WTC11 (cell line): Measurements from ENCODE around the gene ZDHHC6. TPM values are rescaled to one million over a fixed set of nuclear protein-coding genes. Genes with fewer than 3 reads are reported as not detected.

Experiments
- ATAC-seq: fragments of 200-7000 bp; cut with Tn5 transposase; 2 replicates; pipeline ENCODE4 v1.10.0; 2021; ENCODE audit warnings: mild to moderate bottlenecking, moderate library complexity
- CTCF ChIA-PET: fragments of 300-600 bp; sonication (Branson Sonifier 250); formaldehyde crosslinking; loops from one replicate; lab custom pipeline; 2021; ENCODE audit warnings: antibody characterized with exemption; lab: Charles Lee
- POLR2A ChIA-PET: fragments of 350-600 bp; sonication (Branson Sonifier 250); formaldehyde crosslinking; loops from one replicate; lab custom pipeline; 2021; ENCODE audit warnings: antibody characterized with exemption; lab: Charles Lee
- DNase-seq: peaks from one replicate; pipeline ENCODE4 v3.0.0; 2021; ENCODE audit warnings: low spot score
- H3K27ac Mint-ChIP-seq: 2 replicates; pipeline ENCODE4 v1.8.0; 2021; ENCODE audit warnings: mixed read lengths
- H3K27me3 Mint-ChIP-seq: 2 replicates; pipeline ENCODE4 v1.8.0; 2021; ENCODE audit warnings: low read depth, mild to moderate bottlenecking, moderate library complexity, mixed read lengths
- H3K36me3 Mint-ChIP-seq: 2 replicates; pipeline ENCODE4 v1.8.0; 2021; ENCODE audit warnings: mixed read lengths
- H3K4me1 Mint-ChIP-seq: 2 replicates; pipeline ENCODE4 v1.8.0; 2022; ENCODE audit warnings: mixed read lengths
- H3K4me3 Mint-ChIP-seq: 2 replicates; pipeline ENCODE4 v1.8.0; 2021; ENCODE audit warnings: mild to moderate bottlenecking, moderate library complexity, mixed read lengths
- H3K9me3 Mint-ChIP-seq: 2 replicates; pipeline ENCODE4 v1.8.0; 2021; ENCODE audit warnings: mixed read lengths
- ELF4 ChIP-seq: sonication (generic); formaldehyde crosslinking; IDR thresholded peaks from 2 replicates; pipeline ENCODE4 v1.8.1; 2022; ENCODE audit warnings: low read depth, mild to moderate bottlenecking, moderate library complexity, missing genetic modification reagents
- ESRRA ChIP-seq: sonication (generic); formaldehyde crosslinking; IDR thresholded peaks from 2 replicates; pipeline ENCODE4 v1.8.1; 2022; ENCODE audit warnings: mild to moderate bottlenecking, missing genetic modification reagents, borderline replicate concordance
- FOXP1 ChIP-seq: sonication (generic); formaldehyde crosslinking; IDR thresholded peaks from 2 replicates; pipeline ENCODE4 v1.8.0; 2022; ENCODE audit warnings: missing genetic modification reagents, mild to moderate bottlenecking, moderate library complexity, borderline replicate concordance
- GRHL2 ChIP-seq: fragments of 250-450 bp; sonication (Bioruptor Pico); IDR thresholded peaks from 2 replicates; pipeline ENCODE4 v1.8.0; 2022; ENCODE audit warnings: mild to moderate bottlenecking, moderate library complexity; ENCODE audit not compliant: insufficient replicate concordance, severe bottlenecking
- HMGA2 ChIP-seq: fragments of 250-450 bp; sonication (Bioruptor Pico); IDR thresholded peaks from 2 replicates; pipeline ENCODE4 v1.4.0; 2021; ENCODE audit warnings: mild to moderate bottlenecking, moderate library complexity
- JUN ChIP-seq: sonication (generic); formaldehyde crosslinking; IDR thresholded peaks from 2 replicates; pipeline ENCODE4 v1.8.0; 2023; ENCODE audit warnings: mild to moderate bottlenecking, missing genetic modification reagents
- KAT7 ChIP-seq: sonication (generic); formaldehyde crosslinking; IDR thresholded peaks from 2 replicates; pipeline ENCODE4 v1.8.1; 2023; ENCODE audit warnings: missing genetic modification reagents, mild to moderate bottlenecking, borderline replicate concordance
- NFYB ChIP-seq: sonication (generic); formaldehyde crosslinking; conservative IDR thresholded peaks from 2 replicates; pipeline ENCODE4 v1.8.0; 2022; ENCODE audit warnings: low read depth, missing genetic modification reagents
- RORB ChIP-seq: fragments of 250-450 bp; sonication (Bioruptor Pico); IDR thresholded peaks from 2 replicates; pipeline ENCODE4 v1.9.0; 2021; ENCODE audit warnings: mild to moderate bottlenecking
- SOX15 ChIP-seq: fragments of 250-450 bp; sonication (Bioruptor Pico); IDR thresholded peaks from 2 replicates; pipeline ENCODE4 v1.9.0; 2021; ENCODE audit warnings: mild to moderate bottlenecking
- TEAD1 ChIP-seq: sonication (generic); formaldehyde crosslinking; IDR thresholded peaks from 2 replicates; pipeline ENCODE4 v1.8.0; 2022; ENCODE audit warnings: mild to moderate bottlenecking, missing genetic modification reagents
- ZNF121 ChIP-seq: sonication (generic); formaldehyde crosslinking; IDR thresholded peaks from 2 replicates; pipeline ENCODE4 v1.8.0; 2023; ENCODE audit warnings: missing genetic modification reagents
- ZNF232 ChIP-seq: sonication (generic); formaldehyde crosslinking; IDR thresholded peaks from 2 replicates; pipeline ENCODE4 v1.8.0; 2022; ENCODE audit warnings: mild to moderate bottlenecking, missing genetic modification reagents
- ZNF263 ChIP-seq: sonication (generic); formaldehyde crosslinking; IDR thresholded peaks from 2 replicates; pipeline ENCODE4 v1.8.1; 2022; ENCODE audit warnings: low read depth, mild to moderate bottlenecking, moderate library complexity, missing genetic modification reagents
- total RNA-seq: library from RNA; stranded (reverse); gene quantifications from 3 replicates; pipeline ENCODE4 v1.2.3, GENCODE V29; 2021
- TF ChIP-seq, protein P1 (sequence below): fragments of 250-450 bp; sonication (Bioruptor Pico); IDR thresholded peaks from 2 replicates; pipeline ENCODE4 v1.9.0; 2021; ENCODE audit warnings: mild to moderate bottlenecking
- TF ChIP-seq, protein P2 (sequence below): fragments of 250-450 bp; sonication (Bioruptor Pico); IDR thresholded peaks from 2 replicates; pipeline ENCODE4 v1.9.0; 2021; ENCODE audit warnings: mild to moderate bottlenecking
- TF ChIP-seq, protein P3 (sequence below): sonication (generic); formaldehyde crosslinking; IDR thresholded peaks from 2 replicates; pipeline ENCODE4 v1.8.0; 2022; ENCODE audit warnings: missing genetic modification reagents
- TF ChIP-seq, protein P4 (sequence below): fragments of 250-450 bp; sonication (Bioruptor Pico); conservative IDR thresholded peaks from 2 replicates; pipeline ENCODE4 v1.9.0; 2021; ENCODE audit warnings: mild to moderate bottlenecking
- TF ChIP-seq, protein P5 (sequence below): sonication (generic); formaldehyde crosslinking; IDR thresholded peaks from 2 replicates; pipeline ENCODE4 v1.8.1; 2022; ENCODE audit warnings: mild to moderate bottlenecking, moderate library complexity, missing genetic modification reagents
- TF ChIP-seq, protein P6 (sequence below): fragments of 200-600 bp; IDR thresholded peaks from 2 replicates; pipeline ENCODE4 v1.8.0; 2022; ENCODE audit warnings: antibody characterized with exemption

Gene ZDHHC6
- total RNA-seq, 1 experiment from 2014 or later = 22.1 TPM

DNA sequence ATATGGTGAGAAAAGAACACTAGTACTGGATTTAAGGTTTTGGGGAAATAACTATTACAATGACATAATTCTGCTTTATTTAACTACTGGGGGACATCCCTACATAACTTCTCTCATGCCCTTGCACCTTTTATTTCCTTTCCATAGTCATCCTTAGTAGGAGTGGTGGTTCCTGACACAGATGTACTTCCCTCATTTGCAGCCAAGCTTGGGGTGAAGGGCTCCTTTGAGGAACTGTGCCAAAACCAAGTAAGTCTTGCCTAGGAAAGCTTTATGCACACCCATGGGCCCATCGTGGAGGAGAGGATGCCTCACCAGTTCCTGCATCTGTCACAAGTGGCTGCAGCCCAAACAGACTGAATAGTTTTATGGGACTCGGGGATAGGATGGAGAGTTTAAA, 20.6 kb downstream of the ZDHHC6 start:
- Mint-ChIP-seq H3K27me3 (no peaks in the 10 kb centered on the region), H3K27ac (no peak overlapping the region), H3K4me1 (no peaks in the 10 kb centered on the region), H3K4me3 (no peak overlapping the region)
- ATAC-seq = no peak
- CTCF ChIA-PET = interaction anchor here (0.7 to 1.6 kb wide), 2 partner anchors 9 to 25 kb away, joined by 4 to 8 read pairs; no protein-coding TSS in a partner anchor
- TF ChIP-seq, protein P1, sequence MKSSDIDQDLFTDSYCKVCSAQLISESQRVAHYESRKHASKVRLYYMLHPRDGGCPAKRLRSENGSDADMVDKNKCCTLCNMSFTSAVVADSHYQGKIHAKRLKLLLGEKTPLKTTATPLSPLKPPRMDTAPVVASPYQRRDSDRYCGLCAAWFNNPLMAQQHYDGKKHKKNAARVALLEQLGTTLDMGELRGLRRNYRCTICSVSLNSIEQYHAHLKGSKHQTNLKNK (CRISPR knock-in tag) = no peak
- TF ChIP-seq KAT7 (CRISPR knock-in tag) (no peak), HMGA2 (CRISPR knock-in tag) (no peak), ELF4 (no peak), SOX15 (CRISPR knock-in tag) (no peak), ZNF263 (CRISPR knock-in tag) (no peak), FOXP1 (CRISPR knock-in tag) (no peak)
- TF ChIP-seq, protein P2, sequence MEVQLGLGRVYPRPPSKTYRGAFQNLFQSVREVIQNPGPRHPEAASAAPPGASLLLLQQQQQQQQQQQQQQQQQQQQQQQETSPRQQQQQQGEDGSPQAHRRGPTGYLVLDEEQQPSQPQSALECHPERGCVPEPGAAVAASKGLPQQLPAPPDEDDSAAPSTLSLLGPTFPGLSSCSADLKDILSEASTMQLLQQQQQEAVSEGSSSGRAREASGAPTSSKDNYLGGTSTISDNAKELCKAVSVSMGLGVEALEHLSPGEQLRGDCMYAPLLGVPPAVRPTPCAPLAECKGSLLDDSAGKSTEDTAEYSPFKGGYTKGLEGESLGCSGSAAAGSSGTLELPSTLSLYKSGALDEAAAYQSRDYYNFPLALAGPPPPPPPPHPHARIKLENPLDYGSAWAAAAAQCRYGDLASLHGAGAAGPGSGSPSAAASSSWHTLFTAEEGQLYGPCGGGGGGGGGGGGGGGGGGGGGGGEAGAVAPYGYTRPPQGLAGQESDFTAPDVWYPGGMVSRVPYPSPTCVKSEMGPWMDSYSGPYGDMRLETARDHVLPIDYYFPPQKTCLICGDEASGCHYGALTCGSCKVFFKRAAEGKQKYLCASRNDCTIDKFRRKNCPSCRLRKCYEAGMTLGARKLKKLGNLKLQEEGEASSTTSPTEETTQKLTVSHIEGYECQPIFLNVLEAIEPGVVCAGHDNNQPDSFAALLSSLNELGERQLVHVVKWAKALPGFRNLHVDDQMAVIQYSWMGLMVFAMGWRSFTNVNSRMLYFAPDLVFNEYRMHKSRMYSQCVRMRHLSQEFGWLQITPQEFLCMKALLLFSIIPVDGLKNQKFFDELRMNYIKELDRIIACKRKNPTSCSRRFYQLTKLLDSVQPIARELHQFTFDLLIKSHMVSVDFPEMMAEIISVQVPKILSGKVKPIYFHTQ = no peak
- TF ChIP-seq, all 79 proteins: peak for 0
- Mint-ChIP-seq H3K36me3 (peaks cover 4% of the 10 kb centered on the region; the same call in 1 of the 2 replicates), H3K9me3 (no peaks in the 10 kb centered on the region)
- no peak for DNase-seq
- POLR2A ChIA-PET = no interaction called here

DNA sequence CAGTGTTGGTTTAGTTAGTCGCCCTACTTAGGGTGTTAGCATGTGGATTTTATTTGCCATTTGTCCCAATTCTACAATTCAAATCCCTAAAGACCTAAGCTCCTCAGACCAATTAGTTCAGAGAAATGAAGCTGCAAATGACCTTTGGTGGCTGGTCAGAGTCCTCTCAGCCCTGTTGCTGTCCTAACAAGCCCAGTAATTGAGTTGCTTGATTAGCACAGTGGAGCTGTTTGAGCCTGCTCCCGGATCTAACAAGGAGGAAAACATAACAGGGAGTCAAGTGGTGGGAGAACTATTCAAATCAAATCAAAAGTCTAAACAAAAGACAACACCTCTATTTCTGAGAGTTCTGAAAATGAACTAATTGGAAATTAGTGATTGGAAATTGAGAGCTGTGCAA, 22.1 kb downstream of the ZDHHC6 start:
- ATAC-seq (no peak), DNase-seq (no peak)
- H3K4me3 Mint-ChIP-seq = no peak overlapping the region
- H3K4me1 Mint-ChIP-seq = no peaks in the 10 kb centered on the region
- H3K27ac Mint-ChIP-seq = no peak overlapping the region
- no peaks in the 10 kb centered on the region for H3K36me3 Mint-ChIP-seq
- no peaks in the 10 kb centered on the region for H3K27me3 Mint-ChIP-seq
- TF ChIP-seq ZNF232 (no peak), NFYB (no peak), RORB (CRISPR knock-in tag) (no peak), GRHL2 (CRISPR knock-in tag) (no peak), HMGA2 (CRISPR knock-in tag) (no peak), ZNF121 (CRISPR knock-in tag) (no peak), ESRRA (CRISPR knock-in tag) (no peak), TEAD1 (CRISPR knock-in tag) (no peak), JUN (no peak)
- TF ChIP-seq, protein P3, sequence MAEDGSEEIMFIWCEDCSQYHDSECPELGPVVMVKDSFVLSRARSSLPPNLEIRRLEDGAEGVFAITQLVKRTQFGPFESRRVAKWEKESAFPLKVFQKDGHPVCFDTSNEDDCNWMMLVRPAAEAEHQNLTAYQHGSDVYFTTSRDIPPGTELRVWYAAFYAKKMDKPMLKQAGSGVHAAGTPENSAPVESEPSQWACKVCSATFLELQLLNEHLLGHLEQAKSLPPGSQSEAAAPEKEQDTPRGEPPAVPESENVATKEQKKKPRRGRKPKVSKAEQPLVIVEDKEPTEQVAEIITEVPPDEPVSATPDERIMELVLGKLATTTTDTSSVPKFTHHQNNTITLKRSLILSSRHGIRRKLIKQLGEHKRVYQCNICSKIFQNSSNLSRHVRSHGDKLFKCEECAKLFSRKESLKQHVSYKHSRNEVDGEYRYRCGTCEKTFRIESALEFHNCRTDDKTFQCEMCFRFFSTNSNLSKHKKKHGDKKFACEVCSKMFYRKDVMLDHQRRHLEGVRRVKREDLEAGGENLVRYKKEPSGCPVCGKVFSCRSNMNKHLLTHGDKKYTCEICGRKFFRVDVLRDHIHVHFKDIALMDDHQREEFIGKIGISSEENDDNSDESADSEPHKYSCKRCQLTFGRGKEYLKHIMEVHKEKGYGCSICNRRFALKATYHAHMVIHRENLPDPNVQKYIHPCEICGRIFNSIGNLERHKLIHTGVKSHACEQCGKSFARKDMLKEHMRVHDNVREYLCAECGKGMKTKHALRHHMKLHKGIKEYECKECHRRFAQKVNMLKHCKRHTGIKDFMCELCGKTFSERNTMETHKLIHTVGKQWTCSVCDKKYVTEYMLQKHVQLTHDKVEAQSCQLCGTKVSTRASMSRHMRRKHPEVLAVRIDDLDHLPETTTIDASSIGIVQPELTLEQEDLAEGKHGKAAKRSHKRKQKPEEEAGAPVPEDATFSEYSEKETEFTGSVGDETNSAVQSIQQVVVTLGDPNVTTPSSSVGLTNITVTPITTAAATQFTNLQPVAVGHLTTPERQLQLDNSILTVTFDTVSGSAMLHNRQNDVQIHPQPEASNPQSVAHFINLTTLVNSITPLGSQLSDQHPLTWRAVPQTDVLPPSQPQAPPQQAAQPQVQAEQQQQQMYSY = no peak
- TF ChIP-seq, protein P4, sequence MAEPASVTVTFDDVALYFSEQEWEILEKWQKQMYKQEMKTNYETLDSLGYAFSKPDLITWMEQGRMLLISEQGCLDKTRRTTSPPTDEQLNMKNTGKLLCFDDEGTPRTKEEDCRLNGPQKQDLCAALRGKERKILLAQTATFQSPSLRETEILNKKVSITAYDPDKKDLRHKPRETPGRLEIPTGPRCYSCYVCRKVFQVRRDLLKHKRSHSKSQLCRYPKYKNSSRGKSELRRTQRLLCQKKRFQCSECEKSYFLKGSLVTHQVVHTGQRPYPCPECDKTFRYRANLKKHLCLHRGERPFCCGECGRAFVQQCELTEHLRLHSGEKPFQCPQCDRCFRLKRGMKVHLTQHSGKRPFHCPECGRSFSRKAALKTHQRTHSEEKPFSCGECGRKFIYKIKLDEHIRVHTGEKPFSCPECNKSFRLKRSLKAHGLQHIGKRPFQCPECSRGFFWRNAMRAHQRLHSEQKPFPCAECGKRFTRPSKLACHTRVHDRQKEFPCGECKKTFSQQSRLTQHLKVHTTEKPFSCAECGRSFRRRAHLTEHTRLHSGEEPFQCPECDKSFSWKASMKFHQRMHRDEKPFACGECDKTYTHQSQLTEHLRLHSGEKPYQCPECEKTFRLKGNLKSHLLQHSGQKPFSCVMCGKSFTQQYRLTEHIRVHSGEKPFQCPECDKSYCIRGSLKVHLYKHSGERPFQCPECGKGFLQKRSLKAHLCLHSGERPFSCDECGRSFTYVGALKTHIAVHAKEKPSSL = no peak
- TF ChIP-seq, protein P5, sequence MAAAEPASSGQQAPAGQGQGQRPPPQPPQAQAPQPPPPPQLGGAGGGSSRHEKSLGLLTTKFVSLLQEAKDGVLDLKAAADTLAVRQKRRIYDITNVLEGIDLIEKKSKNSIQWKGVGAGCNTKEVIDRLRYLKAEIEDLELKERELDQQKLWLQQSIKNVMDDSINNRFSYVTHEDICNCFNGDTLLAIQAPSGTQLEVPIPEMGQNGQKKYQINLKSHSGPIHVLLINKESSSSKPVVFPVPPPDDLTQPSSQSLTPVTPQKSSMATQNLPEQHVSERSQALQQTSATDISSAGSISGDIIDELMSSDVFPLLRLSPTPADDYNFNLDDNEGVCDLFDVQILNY (CRISPR knock-in tag) = no peak
- TF ChIP-seq, protein P6, sequence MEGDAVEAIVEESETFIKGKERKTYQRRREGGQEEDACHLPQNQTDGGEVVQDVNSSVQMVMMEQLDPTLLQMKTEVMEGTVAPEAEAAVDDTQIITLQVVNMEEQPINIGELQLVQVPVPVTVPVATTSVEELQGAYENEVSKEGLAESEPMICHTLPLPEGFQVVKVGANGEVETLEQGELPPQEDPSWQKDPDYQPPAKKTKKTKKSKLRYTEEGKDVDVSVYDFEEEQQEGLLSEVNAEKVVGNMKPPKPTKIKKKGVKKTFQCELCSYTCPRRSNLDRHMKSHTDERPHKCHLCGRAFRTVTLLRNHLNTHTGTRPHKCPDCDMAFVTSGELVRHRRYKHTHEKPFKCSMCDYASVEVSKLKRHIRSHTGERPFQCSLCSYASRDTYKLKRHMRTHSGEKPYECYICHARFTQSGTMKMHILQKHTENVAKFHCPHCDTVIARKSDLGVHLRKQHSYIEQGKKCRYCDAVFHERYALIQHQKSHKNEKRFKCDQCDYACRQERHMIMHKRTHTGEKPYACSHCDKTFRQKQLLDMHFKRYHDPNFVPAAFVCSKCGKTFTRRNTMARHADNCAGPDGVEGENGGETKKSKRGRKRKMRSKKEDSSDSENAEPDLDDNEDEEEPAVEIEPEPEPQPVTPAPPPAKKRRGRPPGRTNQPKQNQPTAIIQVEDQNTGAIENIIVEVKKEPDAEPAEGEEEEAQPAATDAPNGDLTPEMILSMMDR = no peak
- ChIA-PET POLR2A (no interaction called here), CTCF (interaction anchor here (0.5 to 1.6 kb wide), 3 partner anchors 10 to 493 kb away, joined by 3 to 8 read pairs (median 5); no protein-coding TSS in a partner anchor)
- H3K9me3 Mint-ChIP-seq = no peaks in the 10 kb centered on the region
